Right atrium auricular region (tissue), 2 donors: ENCODE data around the gene FIGNL1. TPM values are rescaled to one million over a fixed set of nuclear protein-coding genes. Genes with fewer than 3 reads are reported as not detected.

Source experiments
- total RNA-seq, 2 donors: library from RNA; depleted of rRNA; stranded (reverse); fragments of >200 nt; gene quantifications; one replicate each; pipeline ENCODE4 v1.1.0, GENCODE V29; 2016

FIGNL1 gene
- total RNA-seq, 2 donors from 2014 or later, result 4.7 TPM

Other genes with a start within 250 kb of the FIGNL1 start
- gene IKZF1, start 145.6 kb downstream of the FIGNL1 start, total RNA-seq, result 1 to 10 TPM; 1.7 to 9.7 TPM
- gene DDC, start 115.1 kb upstream of the FIGNL1 start, total RNA-seq, result not detected